Caco-2 (cell line): ENCODE data around the gene MOV10L1. TPM values are rescaled to one million over a fixed set of nuclear protein-coding genes. Genes with fewer than 3 reads are reported as not detected.
"Not testable (repeated sequence)": the region's sequence is repeated elsewhere in the genome, so short reads cannot be mapped to it uniquely, and the experiment has no call there.

ENCODE experiments used
- BruUV-seq: library from RNA; stranded (reverse); fragments of 400-500 nt; replicated peaks from 2 replicates; lab custom pipeline; 2021; lab: Mats Ljungman, UMichigan
- CTCF ChIA-PET: fragments of 300-600 bp; sonication (Branson Sonifier 250); formaldehyde crosslinking; loops from one replicate; lab custom pipeline; 2022; ENCODE audit warnings: antibody characterized with exemption; lab: Charles Lee
- POLR2A ChIA-PET: fragments of 300-600 bp; sonication (Branson Sonifier 250); formaldehyde crosslinking; loops from one replicate; lab custom pipeline; 2022; ENCODE audit warnings: antibody characterized with exemption; lab: Charles Lee
- DNase-seq, 2 experiments: peaks; one replicate each; pipeline versions ENCODE4 v3.0.0 to v3.0.0-alpha.2; 2020 to 2022
- H3K27me3 ChIP-seq: replicated peaks from 2 replicates; pipeline ENCODE4 v1.6.0; 2011; ENCODE audit warnings: low read length; ENCODE audit not compliant: control insufficient read depth, insufficient read depth
- H3K36me3 ChIP-seq: 2 replicates; pipeline ENCODE4 v1.5.1; 2011; ENCODE audit warnings: low read length; ENCODE audit not compliant: control insufficient read depth, insufficient read depth
- H3K4me1 ChIP-seq: fragments of 250-450 bp; sonication (Bioruptor Pico); 2 replicates; pipeline ENCODE4 v1.5.1; 2020; ENCODE audit warnings: mild to moderate bottlenecking
- H3K4me3 ChIP-seq: 2 replicates; pipeline ENCODE4 v1.5.1; 2011; ENCODE audit warnings: low read depth, mild to moderate bottlenecking, control low read depth, low read length
- H3K9me3 ChIP-seq: fragments of 250-450 bp; sonication (Bioruptor Pico); 2 replicates; pipeline ENCODE4 v1.5.1; 2020; ENCODE audit warnings: mild to moderate bottlenecking, moderate library complexity
- H3K27ac Mint-ChIP-seq: one replicate; pipeline ENCODE4 v1.8.0; 2022; ENCODE audit warnings: mixed read lengths; ENCODE audit not compliant: unreplicated experiment
- H3K27me3 Mint-ChIP-seq: one replicate; pipeline ENCODE4 v1.8.0; 2022; ENCODE audit warnings: mixed read lengths; ENCODE audit not compliant: insufficient read depth, unreplicated experiment
- H3K36me3 Mint-ChIP-seq: one replicate; pipeline ENCODE4 v1.8.0; 2022; ENCODE audit warnings: mild to moderate bottlenecking, mixed read lengths; ENCODE audit not compliant: insufficient read depth, unreplicated experiment
- H3K4me1 Mint-ChIP-seq: one replicate; pipeline ENCODE4 v1.8.0; 2022; ENCODE audit warnings: low read depth, mixed read lengths; ENCODE audit not compliant: unreplicated experiment
- H3K4me3 Mint-ChIP-seq: one replicate; pipeline ENCODE4 v1.8.0; 2022; ENCODE audit warnings: mild to moderate bottlenecking, moderate library complexity, mixed read lengths; ENCODE audit not compliant: unreplicated experiment
- H3K9me3 Mint-ChIP-seq: one replicate; pipeline ENCODE4 v1.8.0; 2022; ENCODE audit warnings: mixed read lengths; ENCODE audit not compliant: unreplicated experiment
- intact Hi-C: fragments of 100-400 bp; cut with micrococcal nuclease; formaldehyde crosslinking; loops from one replicate; pipeline ENCODE4 v1.10.0; 2022; ENCODE audit not compliant: unreplicated experiment
- total RNA-seq: library from RNA; stranded (reverse); gene quantifications from 2 replicates; pipeline ENCODE4 v1.2.3, GENCODE V29; 2022
- TF ChIP-seq, protein P1 (sequence below), 2 experiments: fragments of 200-600 bp in 1 of 2; IDR thresholded peaks; 1 replicate in 1 of 2; 2 replicates in 1 of 2; pipeline versions ENCODE4 v1.5.1 to v1.8.0; 2011 to 2022; ENCODE audit warnings: antibody characterized with exemption in 1 of 2, control low read depth in 1 of 2, inconsistent platforms in 1 of 2, low read depth in 1 of 2, low read length in 1 of 2, mild to moderate bottlenecking in 1 of 2, moderate library complexity in 1 of 2; ENCODE audit not compliant: insufficient read depth in 1 of 2, severe bottlenecking in 1 of 2, unreplicated experiment in 1 of 2

MOV10L1 gene
- total RNA-seq, 1 experiment from 2014 or later = not detected

DNA sequence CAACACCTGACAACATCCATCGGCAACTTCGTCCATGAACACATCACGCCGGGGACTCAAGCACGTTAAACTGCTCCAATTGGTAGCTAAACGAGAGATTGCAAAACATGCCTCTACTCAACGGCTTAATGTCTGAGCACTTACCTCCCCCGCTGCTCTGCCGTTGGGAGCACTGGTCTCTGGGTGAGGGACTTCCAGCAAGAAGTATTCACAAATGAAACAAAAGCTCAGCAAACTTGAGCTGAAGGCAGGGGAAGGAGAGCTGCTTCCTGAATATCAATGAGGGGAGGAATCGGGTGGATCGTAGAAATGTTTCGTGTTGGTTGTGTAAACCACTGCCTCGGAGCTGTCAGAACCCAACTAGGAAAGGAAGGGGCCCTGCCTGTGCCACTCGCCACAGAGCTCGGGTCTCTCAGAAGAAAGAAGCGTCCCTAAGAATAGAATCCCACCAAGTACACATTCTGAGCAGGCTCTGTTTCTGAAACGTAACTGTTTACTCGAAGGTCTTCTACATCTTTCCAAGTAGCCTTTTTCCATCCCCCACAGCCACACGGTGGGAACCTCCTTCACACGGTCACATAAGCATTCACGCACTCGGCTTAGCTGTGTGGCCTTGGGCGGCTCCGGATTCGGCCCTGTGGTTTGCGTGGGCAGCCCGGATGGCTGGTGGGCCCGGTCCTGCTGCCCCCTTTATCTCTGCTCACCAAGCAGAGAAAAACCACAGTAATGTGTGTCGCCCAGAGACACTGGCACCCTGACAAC, 4.4 kb upstream of the MOV10L1 start, which contains the start of gene MLC1:
Gene MLC1, minus strand, starts transcription at position 216 of the 762 bp plus-strand sequence. CDS start 524 bp downstream, outside the sequence.
- Mint-ChIP-seq H3K27ac (no peak within 1 kb of the TSS), H3K36me3 (no peaks in the 10 kb centered on the region), H3K9me3 (peaks cover 17% of the 10 kb centered on the region), H3K4me3 (no peak within 1 kb of the TSS), H3K4me1 (peaks cover 9% of the 10 kb centered on the region), H3K27me3 (no peaks in the 10 kb centered on the region)
- no peak within 1 kb of the TSS for H3K4me3 ChIP-seq
- CTCF ChIA-PET = interaction anchor here (0.7 kb wide), 1 partner anchor 55 kb away, joined by 4 read pairs; no protein-coding TSS in a partner anchor
- DNase-seq = no peak
- H3K27me3 ChIP-seq = no peaks in the 10 kb centered on the region
- H3K9me3 ChIP-seq = no peaks in the 10 kb centered on the region; the same call in 1 of the 2 replicates
- TF ChIP-seq, protein P1, sequence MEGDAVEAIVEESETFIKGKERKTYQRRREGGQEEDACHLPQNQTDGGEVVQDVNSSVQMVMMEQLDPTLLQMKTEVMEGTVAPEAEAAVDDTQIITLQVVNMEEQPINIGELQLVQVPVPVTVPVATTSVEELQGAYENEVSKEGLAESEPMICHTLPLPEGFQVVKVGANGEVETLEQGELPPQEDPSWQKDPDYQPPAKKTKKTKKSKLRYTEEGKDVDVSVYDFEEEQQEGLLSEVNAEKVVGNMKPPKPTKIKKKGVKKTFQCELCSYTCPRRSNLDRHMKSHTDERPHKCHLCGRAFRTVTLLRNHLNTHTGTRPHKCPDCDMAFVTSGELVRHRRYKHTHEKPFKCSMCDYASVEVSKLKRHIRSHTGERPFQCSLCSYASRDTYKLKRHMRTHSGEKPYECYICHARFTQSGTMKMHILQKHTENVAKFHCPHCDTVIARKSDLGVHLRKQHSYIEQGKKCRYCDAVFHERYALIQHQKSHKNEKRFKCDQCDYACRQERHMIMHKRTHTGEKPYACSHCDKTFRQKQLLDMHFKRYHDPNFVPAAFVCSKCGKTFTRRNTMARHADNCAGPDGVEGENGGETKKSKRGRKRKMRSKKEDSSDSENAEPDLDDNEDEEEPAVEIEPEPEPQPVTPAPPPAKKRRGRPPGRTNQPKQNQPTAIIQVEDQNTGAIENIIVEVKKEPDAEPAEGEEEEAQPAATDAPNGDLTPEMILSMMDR (IDR thresholded peaks at IDR 0.05; ENCODE audit: insufficient read depth in 1 of 2, low read depth in 1 of 2, low read length in 1 of 2, severe bottlenecking in 1 of 2, unreplicated experiment in 1 of 2) = no peak
- intact Hi-C loops = no loop called here
- POLR2A ChIA-PET = no interaction called here
- peaks cover 23% of the 10 kb centered on the region for H3K4me1 ChIP-seq
- no peaks in the 10 kb centered on the region for H3K36me3 ChIP-seq
- BruUV-seq = no TSS peak

GRCh38 chr22:50086526-50086925, 3.3 kb upstream of the MOV10L1 start:
- no peaks in the 10 kb centered on the region for H3K27me3 Mint-ChIP-seq

GRCh38 chr22:50086975-50087374, 2.8 kb upstream of the MOV10L1 start:
- H3K27me3 ChIP-seq, BruUV-seq, H3K36me3 ChIP-seq, POLR2A ChIA-PET, H3K36me3 Mint-ChIP-seq, H3K9me3 ChIP-seq, H3K27me3 Mint-ChIP-seq, H3K4me3 Mint-ChIP-seq, H3K27ac Mint-ChIP-seq, H3K4me3 ChIP-seq, CTCF ChIA-PET, DNase-seq, intact Hi-C loops: not testable (repeated sequence)
- peaks cover 25% of the 10 kb centered on the region for H3K4me1 ChIP-seq
- Mint-ChIP-seq H3K9me3 (peaks cover 23% of the 10 kb centered on the region), H3K4me1 (peaks cover 15% of the 10 kb centered on the region)

More at GRCh38 chr22:50086526-50086925, 3.3 kb upstream of the MOV10L1 start:
- intact Hi-C loops = no loop called here
- no peaks in the 10 kb centered on the region; the same call in 1 of the 2 replicates for H3K9me3 ChIP-seq
- no TSS peak for BruUV-seq
- Mint-ChIP-seq H3K9me3 (peaks cover 23% of the 10 kb centered on the region), H3K36me3 (peaks cover 4% of the 10 kb centered on the region), H3K27ac (no peak overlapping the region), H3K4me1 (peaks cover 10% of the 10 kb centered on the region), H3K4me3 (no peak overlapping the region)
- ChIA-PET POLR2A (interaction anchor here (0.6 kb wide), 1 partner anchor 71 kb away, joined by 3 read pairs; no protein-coding TSS in a partner anchor), CTCF (no interaction called here)
- DNase-seq = no peak
- TF ChIP-seq, protein P1 (IDR thresholded peaks at IDR 0.05; ENCODE audit: insufficient read depth in 1 of 2, low read depth in 1 of 2, low read length in 1 of 2, severe bottlenecking in 1 of 2, unreplicated experiment in 1 of 2) = no peak
- H3K4me1 ChIP-seq = peaks cover 23% of the 10 kb centered on the region
- no peaks in the 10 kb centered on the region for H3K36me3 ChIP-seq
- H3K4me3 ChIP-seq = no peak overlapping the region
- no peaks in the 10 kb centered on the region for H3K27me3 ChIP-seq
